Measurements from ENCODE around the gene PTPRM.

Gene PTPRM

GRCh38 chr18:7807936-7808453, 240.9 kb downstream of the PTPRM start:
- DNase-seq (ENCODE audit: insufficient read length) (no peak), FAIRE-seq (no peak)
- TF ChIP-seq POLR2A (IDR thresholded peaks at IDR 0.05; ENCODE audit: low read depth, low read length): no peak
- no peak for TF ChIP-seq POLR2AphosphoS5 (IDR thresholded peaks at IDR 0.05; ENCODE audit: low read depth, low read length)
- no peak for TF ChIP-seq TAF1 (IDR thresholded peaks at IDR 0.05; ENCODE audit: borderline replicate concordance, low read depth, low read length)

GRCh38 chr18:7808992-7809391, 241.9 kb downstream of the PTPRM start:
- DNase-seq (ENCODE audit: insufficient read length): no peak
- TF ChIP-seq POLR2AphosphoS5 (IDR thresholded peaks at IDR 0.05; ENCODE audit: low read depth, low read length) (no peak), TAF1 (IDR thresholded peaks at IDR 0.05; ENCODE audit: borderline replicate concordance, low read depth, low read length) (no peak), POLR2A (IDR thresholded peaks at IDR 0.05; ENCODE audit: low read depth, low read length) (no peak)
- no peak for FAIRE-seq

GRCh38 chr18:7809455-7809854, 242.3 kb downstream of the PTPRM start:
- FAIRE-seq: no peak
- no peak for DNase-seq (ENCODE audit: insufficient read length)
- TF ChIP-seq POLR2AphosphoS5 (IDR thresholded peaks at IDR 0.05; ENCODE audit: low read depth, low read length) (no peak), POLR2A (IDR thresholded peaks at IDR 0.05; ENCODE audit: low read depth, low read length) (no peak), TAF1 (IDR thresholded peaks at IDR 0.05; ENCODE audit: borderline replicate concordance, low read depth, low read length) (no peak)

GRCh38 chr18:7809978-7810377, 242.9 kb downstream of the PTPRM start:
- no peak for DNase-seq (ENCODE audit: insufficient read length)
- TF ChIP-seq TAF1 (IDR thresholded peaks at IDR 0.05; ENCODE audit: borderline replicate concordance, low read depth, low read length): no peak
- TF ChIP-seq POLR2AphosphoS5 (IDR thresholded peaks at IDR 0.05; ENCODE audit: low read depth, low read length): no peak
- TF ChIP-seq POLR2A (IDR thresholded peaks at IDR 0.05; ENCODE audit: low read depth, low read length): no peak
- FAIRE-seq: no peak

- DNase-seq (ENCODE audit: insufficient read length): no peak
Measured at GRCh38 chr18:7812431-7813063, 245.4 kb downstream of the PTPRM start.

GRCh38 chr18:7813131-7813530, 246.0 kb downstream of the PTPRM start:
- no peak for FAIRE-seq
- DNase-seq (ENCODE audit: insufficient read length): no peak

More at GRCh38 chr18:7812431-7813063, 245.4 kb downstream of the PTPRM start:
- FAIRE-seq: no peak
- TF ChIP-seq POLR2A (IDR thresholded peaks at IDR 0.05; ENCODE audit: low read depth, low read length) (no peak), TAF1 (IDR thresholded peaks at IDR 0.05; ENCODE audit: borderline replicate concordance, low read depth, low read length) (no peak), POLR2AphosphoS5 (IDR thresholded peaks at IDR 0.05; ENCODE audit: low read depth, low read length) (no peak)

GRCh38 chr18:7814754-7815315, 247.7 kb downstream of the PTPRM start:
- no peak for DNase-seq (ENCODE audit: insufficient read length)
- TF ChIP-seq POLR2AphosphoS5 (IDR thresholded peaks at IDR 0.05; ENCODE audit: low read depth, low read length) (no peak), TAF1 (IDR thresholded peaks at IDR 0.05; ENCODE audit: borderline replicate concordance, low read depth, low read length) (no peak), POLR2A (IDR thresholded peaks at IDR 0.05; ENCODE audit: low read depth, low read length) (no peak)
- no peak for FAIRE-seq

More at GRCh38 chr18:7813131-7813530, 246.0 kb downstream of the PTPRM start:
- TF ChIP-seq POLR2A (IDR thresholded peaks at IDR 0.05; ENCODE audit: low read depth, low read length): no peak
- TF ChIP-seq TAF1 (IDR thresholded peaks at IDR 0.05; ENCODE audit: borderline replicate concordance, low read depth, low read length): no peak
- no peak for TF ChIP-seq POLR2AphosphoS5 (IDR thresholded peaks at IDR 0.05; ENCODE audit: low read depth, low read length)

GRCh38 chr18:7815787-7816186, 248.7 kb downstream of the PTPRM start:
- FAIRE-seq: no peak
- no peak for DNase-seq (ENCODE audit: insufficient read length)
- TF ChIP-seq POLR2A (IDR thresholded peaks at IDR 0.05; ENCODE audit: low read depth, low read length): no peak
- no peak for TF ChIP-seq TAF1 (IDR thresholded peaks at IDR 0.05; ENCODE audit: borderline replicate concordance, low read depth, low read length)
- TF ChIP-seq POLR2AphosphoS5 (IDR thresholded peaks at IDR 0.05; ENCODE audit: low read depth, low read length): no peak

GRCh38 chr18:7817575-7818230, 250.6 kb downstream of the PTPRM start:
- TF ChIP-seq POLR2AphosphoS5 (IDR thresholded peaks at IDR 0.05; ENCODE audit: low read depth, low read length) (no peak), POLR2A (IDR thresholded peaks at IDR 0.05; ENCODE audit: low read depth, low read length) (no peak), TAF1 (IDR thresholded peaks at IDR 0.05; ENCODE audit: borderline replicate concordance, low read depth, low read length) (no peak)
- no peak for FAIRE-seq
- no peak for DNase-seq (ENCODE audit: insufficient read length)

- FAIRE-seq (no peak), DNase-seq (ENCODE audit: insufficient read length) (no peak)
- TF ChIP-seq POLR2A (IDR thresholded peaks at IDR 0.05; ENCODE audit: low read depth, low read length) (no peak), TAF1 (IDR thresholded peaks at IDR 0.05; ENCODE audit: borderline replicate concordance, low read depth, low read length) (no peak), POLR2AphosphoS5 (IDR thresholded peaks at IDR 0.05; ENCODE audit: low read depth, low read length) (no peak)
Measured at GRCh38 chr18:7821784-7822183, 254.7 kb downstream of the PTPRM start.

GRCh38 chr18:7822435-7823331, 255.6 kb downstream of the PTPRM start:
- FAIRE-seq: no peak
- TF ChIP-seq POLR2AphosphoS5 (IDR thresholded peaks at IDR 0.05; ENCODE audit: low read depth, low read length) (no peak), POLR2A (IDR thresholded peaks at IDR 0.05; ENCODE audit: low read depth, low read length) (no peak), TAF1 (IDR thresholded peaks at IDR 0.05; ENCODE audit: borderline replicate concordance, low read depth, low read length) (no peak)
- DNase-seq (ENCODE audit: insufficient read length): no peak

Measured in GM12892 (cell line).